Heart left ventricle (tissue), 16 donors: ENCODE measurements around the gene S1PR5. TPM values are rescaled to one million over a fixed set of nuclear protein-coding genes. Genes with fewer than 3 reads are reported as not detected.
A peak's percentile ranks its signal among the peaks of the same experiment; 100 is the strongest.

Experiments
- ATAC-seq, 4 donors: fragments of 200-7000 bp; cut with Tn5 transposase; one replicate each; pipeline ENCODE4 v1.9.1; 2020 to 2022; ENCODE audit warnings: moderate library complexity in 4 of 4, mild to moderate bottlenecking in 3 of 4, moderate number of reproducible peaks in 1 of 4
- DNase-seq, 5 donors: peaks; one replicate each; pipeline ENCODE4 v3.0.0-alpha.2; 2020
- H3K27ac ChIP-seq, 12 donors: fragments of 200-600 bp; sonication (generic) in 4 of 12; one replicate each; pipeline versions ENCODE4 v1.5.0 to v1.8.0; 2016 to 2022; ENCODE audit warnings: mild to moderate bottlenecking in 2 of 12
- H3K27me3 ChIP-seq, 9 donors: fragments of 200-600 bp; sonication (generic) in 2 of 9; one replicate each; pipeline versions ENCODE4 v1.5.1 to v1.8.0; 2016 to 2022; ENCODE audit warnings: mild to moderate bottlenecking in 3 of 9
- H3K36me3 ChIP-seq, 9 donors: fragments of 200-600 bp; sonication (generic) in 2 of 9; one replicate each; pipeline versions ENCODE4 v1.5.0 to v1.8.0; 2018 to 2022; ENCODE audit warnings: mild to moderate bottlenecking in 2 of 9
- H3K4me1 ChIP-seq, 12 donors: fragments of 200-600 bp; sonication (generic) in 4 of 12; one replicate each; pipeline versions ENCODE4 v1.5.0 to v1.8.0; 2016 to 2022; ENCODE audit warnings: mild to moderate bottlenecking in 3 of 12
- H3K4me3 ChIP-seq, 12 donors: fragments of 200-600 bp; sonication (generic) in 4 of 12; one replicate each; pipeline versions ENCODE4 v1.5.0 to v1.8.0; 2017 to 2022; ENCODE audit warnings: mild to moderate bottlenecking in 9 of 12, moderate library complexity in 4 of 12
- H3K9me3 ChIP-seq, 12 donors: fragments of 200-600 bp; sonication (generic) in 4 of 12; one replicate each; pipeline versions ENCODE4 v1.5.0 to v1.8.0; 2016 to 2022; ENCODE audit warnings: mild to moderate bottlenecking in 1 of 12
- CTCF ChIP-seq, 12 donors: fragments of 200-600 bp; sonication (generic) in 4 of 12; IDR thresholded peaks; one replicate each; pipeline versions ENCODE4 v1.5.0 to v1.8.0; 2018 to 2022; ENCODE audit warnings: antibody characterized with exemption in 12 of 12, mild to moderate bottlenecking in 5 of 12
- POLR2A ChIP-seq, 2 donors: fragments of 450-650 bp; IDR thresholded peaks; one replicate each; pipeline ENCODE4 v1.6.1; 2017; ENCODE audit warnings: antibody characterized with exemption in 2 of 2, mild to moderate bottlenecking in 2 of 2, moderate library complexity in 2 of 2
- WGBS, 4 donors: extraction: QIAGEN DNeasy Blood & Tissue Kit in 2 of 4; methylation state at CpG; one replicate each; pipeline versions ENCODE4 v1.1.5 to v1.1.7; 2013 to 2018; 5-methylcytosine and 5-hydroxymethylcytosine counted together
- intact Hi-C, 10 donors: fragments of 100-400 bp; cut with DNase I; formaldehyde crosslinking; loops; one replicate each; pipeline versions ENCODE4 v1.11.1 to v1.14.2; 2022
- polyA plus RNA-seq, 2 donors: library from polyadenylated mRNA; stranded (reverse); fragments of 200-250 nt; gene quantifications; one replicate each; pipeline ENCODE4 v1.2.3, GENCODE V29; 2013
- total RNA-seq, 9 donors: library from RNA; depleted of rRNA in 2 of 9; stranded (reverse); fragments of >200 nt in 2 of 9; fragmentation: NEBNext Ultra II Directional in 3 of 9; extraction: Animal tissue kit (Norgen Biotek cat#: 25700) in 3 of 9; gene quantifications; one replicate each; pipeline versions ENCODE4 v1.1.0 to v1.2.4, GENCODE V29; 2016 to 2023
- donor health status: ischemic (EF 13 %, LVEDD 7.1; RV severe dilation, severe dysfunction).
- donor health status: healthy with polysubstance abuse.
- donor health status: DM: no; HTN: yes; CAD: no.
- donor health status: DM: no; HTN: no; CAD: no.
- donor health status: ischemic (EF 25% LVEDD 6.9; RV normal size, moderate dysfunction).
- donor health status: ischemic (EF 25% LVEDD 5.7; RV mildly dilated, moderate dysfunction).
- donor health status: healthy.
- donor health status: DM: yes; HTN: yes; CAD: no.
- donor health status: ischemic (EF 35%, LVEDD 5.7; RV mildly dilated, moderate dysfunction).
- donor health status: nonischemic (EF 11% LVEDD 7.7; RV severe dilation, severe dysfunction).
- donor health status: DM: yes; HTN: yes; CAD: no.
- donor health status: PGD.
- donor health status: ischemic (EF 29% LVEDD 5.4; RV normal size, mild dysfunction).
- donor health status: nonischemic (EF 23%, LVEDD 6.1; RV moderate dilation, normal function).

S1PR5 gene
- total and polyA plus RNA-seq, 11 donors = 0.10 to 1.7 (median 0.29) TPM; not detected in 4

- DNase-seq (peak in 3 of 5 donors; percentile 43 to 75 (median 49)), ATAC-seq (peak in 1 of 4 donors; percentile 18)
- intact Hi-C loops = loop anchor here in 8 of 10 donors (2.0 to 10.0 kb wide), 5 partner anchors 39 to 66 kb away; partner anchors contain the start of genes CDKN2D (in 5 of the 8), ATG4D (in 4 of the 8) and KRI1 (in 4 of the 8)
- Histone ChIP-seq H3K4me3 (peak within 1 kb of the TSS; percentile 72 to 99 (median 95)), H3K27me3 (no peaks in the 10 kb centered on the region), H3K4me1 (peaks cover 0 to 42% (median 33%) of the 10 kb centered on the region in 12 donors), H3K9me3 (no peaks in the 10 kb centered on the region), H3K36me3 (peaks cover 0 to 17% (median 15%) of the 10 kb centered on the region in 9 donors), H3K27ac (peak within 1 kb of the TSS; percentile 96 to 100 (median 99))
- TF ChIP-seq CTCF (IDR thresholded peaks at IDR 0.05) (no peak), POLR2A (IDR thresholded peaks at IDR 0.05) (no peak)
- 5 to 9% (median 6%) methylated on average over 46 to 73 of the region's 73 CpGs for WGBS, 4 donors
Observed at GRCh38 chr19:10503002-10503789, 14.1 kb downstream of the S1PR5 start, which contains the start of gene KEAP1. TSS of gene KEAP1 (minus strand) at chr19:10503356. CDS start at chr19:10500033, 3,323 bp downstream.

GRCh38 chr19:10502524-10503001, 14.7 kb downstream of the S1PR5 start:
- 0 to 1% (median 0%) methylated on average over 14 to 65 of the region's 65 CpGs for WGBS, 4 donors
- no peaks in the 10 kb centered on the region for H3K27me3 ChIP-seq
- TF ChIP-seq POLR2A (IDR thresholded peaks at IDR 0.05) (peak in 1 of 2 donors; percentile 60), CTCF (IDR thresholded peaks at IDR 0.05) (peak in 3 of 12 donors; percentile 8 to 25 (median 17))
- H3K27ac ChIP-seq = peak overlapping the region; percentile 96 to 100 (median 99)
- H3K4me3 ChIP-seq = peak overlapping the region; percentile 72 to 99 (median 95)
- H3K9me3 ChIP-seq = no peaks in the 10 kb centered on the region
- intact Hi-C loops = loop anchor here in 8 of 10 donors (2.0 to 10.0 kb wide), 5 partner anchors 40 to 66 kb away; partner anchors contain the start of genes CDKN2D (in 5 of the 8), ATG4D (in 4 of the 8) and KRI1 (in 4 of the 8)
- H3K4me1 ChIP-seq = peaks cover 0 to 47% (median 34%) of the 10 kb centered on the region in 12 donors
- H3K36me3 ChIP-seq = peaks cover 0 to 22% (median 19%) of the 10 kb centered on the region in 9 donors
- peak; percentile 93 to 97 (median 95) for ATAC-seq
- peak; percentile 95 to 97 (median 97) for DNase-seq

- Histone ChIP-seq H3K9me3 (no peaks in the 10 kb centered on the region), H3K36me3 (peaks cover 0 to 27% (median 24%) of the 10 kb centered on the region in 9 donors), H3K4me1 (peaks cover 0 to 51% (median 34%) of the 10 kb centered on the region in 12 donors), H3K27ac (peak overlapping the region; percentile 96 to 100 (median 99)), H3K4me3 (peak overlapping the region; percentile 72 to 99 (median 95)), H3K27me3 (no peaks in the 10 kb centered on the region)
- peak; percentile 60 to 82 (median 76) for ATAC-seq
- peak; percentile 76 to 92 (median 89) for DNase-seq
- WGBS, 4 donors = 0 to 1% (median 0%) methylated on average over 20 to 35 of the region's 35 CpGs
- intact Hi-C loops = loop anchor here in 8 of 10 donors (2.0 to 10.0 kb wide), 5 partner anchors 40 to 67 kb away; partner anchors contain the start of genes CDKN2D (in 5 of the 8), ATG4D (in 4 of the 8) and KRI1 (in 4 of the 8)
- TF ChIP-seq POLR2A (IDR thresholded peaks at IDR 0.05) (no peak), CTCF (IDR thresholded peaks at IDR 0.05) (no peak)
Observed at GRCh38 chr19:10501971-10502523, 15.2 kb downstream of the S1PR5 start.
